Neural cell (in vitro differentiated cells): ENCODE data around the gene MRPS34. TPM values are rescaled to one million over a fixed set of nuclear protein-coding genes. Genes with fewer than 3 reads are reported as not detected.

Experiments used
- H2AFZ ChIP-seq: fragments of 200-600, 300-800 bp; sonication (generic), shearing (Covaris generic); 2 replicates; pipeline ENCODE4 v1.6.0; 2014; ENCODE audit warnings: low read depth, mild to moderate bottlenecking, antibody characterized with exemption, low read length, moderate library complexity
- H3F3A ChIP-seq: fragments of 200-600 bp; shearing (Covaris generic); 2 replicates; pipeline ENCODE4 v1.6.1; 2016; ENCODE audit warnings: mild to moderate bottlenecking, moderate library complexity, mixed read lengths, antibody characterized with exemption, low read length; ENCODE audit not compliant: insufficient read depth, poor library complexity, severe bottlenecking
- H3K27ac ChIP-seq: fragments of 200-600, 300-800 bp; sonication (generic), shearing (Covaris generic); 2 replicates; pipeline ENCODE4 v1.5.1; 2014; ENCODE audit warnings: mild to moderate bottlenecking, low read length, moderate library complexity
- H3K27me3 ChIP-seq: fragments of 300-800, 200-600 bp; sonication (generic), shearing (Covaris generic); 2 replicates; pipeline ENCODE4 v1.6.0; 2014; ENCODE audit warnings: mild to moderate bottlenecking, low read depth, low read length, moderate library complexity; ENCODE audit not compliant: insufficient read depth
- H3K36me3 ChIP-seq: fragments of 300-800, 200-600 bp; sonication (generic), shearing (Covaris generic); 2 replicates; pipeline ENCODE4 v1.5.1; 2014; ENCODE audit warnings: mild to moderate bottlenecking, antibody characterized with exemption, low read length, moderate library complexity; ENCODE audit not compliant: insufficient read depth
- H3K4me2 ChIP-seq: fragments of 300-800, 200-600 bp; sonication (generic), shearing (Covaris generic); 2 replicates; pipeline ENCODE4 v1.6.0; 2014; ENCODE audit warnings: mild to moderate bottlenecking, low read length
- H3K4me3 ChIP-seq: fragments of 300-800, 200-600 bp; sonication (generic), shearing (Covaris generic); 2 replicates; pipeline ENCODE4 v1.5.1; 2014; ENCODE audit warnings: mild to moderate bottlenecking, low read length, moderate library complexity
- H3K79me2 ChIP-seq: fragments of 200-600 bp; shearing (Covaris generic); replicated peaks from 2 replicates; pipeline ENCODE4 v1.6.0; 2014; ENCODE audit warnings: mild to moderate bottlenecking, low read length, moderate library complexity; ENCODE audit not compliant: insufficient read depth
- H3K9ac ChIP-seq: fragments of 300-800, 200-600 bp; sonication (generic), shearing (Covaris generic); 2 replicates; pipeline ENCODE4 v1.6.1; 2016; ENCODE audit warnings: mild to moderate bottlenecking, low read length, mixed read lengths
- H3K9me2 ChIP-seq: fragments of 200-600 bp; shearing (Covaris generic); 2 replicates; pipeline ENCODE4 v1.6.1; 2016; ENCODE audit warnings: mild to moderate bottlenecking, low read length, mixed read lengths; ENCODE audit not compliant: insufficient read depth
- H3K9me3 ChIP-seq: fragments of 200-600, 300-800 bp; sonication (generic), shearing (Covaris generic); 2 replicates; pipeline ENCODE4 v1.6.1; 2016; ENCODE audit warnings: mild to moderate bottlenecking, mixed run types, low read length, moderate library complexity, mixed read lengths
- H4K20me1 ChIP-seq: fragments of 200-600 bp; shearing (Covaris generic); 2 replicates; pipeline ENCODE4 v1.6.1; 2016; ENCODE audit warnings: mild to moderate bottlenecking, mixed run types; ENCODE audit not compliant: insufficient read depth
- EP300 ChIP-seq: fragments of 450-650 bp; conservative IDR thresholded peaks from 2 replicates; pipeline ENCODE4 v1.6.1; 2014; ENCODE audit warnings: antibody characterized with exemption, mild to moderate bottlenecking, moderate library complexity; ENCODE audit not compliant: poor library complexity, severe bottlenecking
- EZH2 ChIP-seq: fragments of 200-600, 300-800 bp; shearing (Covaris generic), sonication (generic); IDR thresholded peaks from 2 replicates; pipeline ENCODE4 v1.6.1; 2014; ENCODE audit warnings: antibody characterized with exemption, low read length, borderline replicate concordance, mild to moderate bottlenecking; ENCODE audit not compliant: insufficient read depth, poor library complexity, severe bottlenecking
- MXI1 ChIP-seq: fragments of 450-650 bp; conservative IDR thresholded peaks from 2 replicates; pipeline ENCODE4 v1.6.1; 2014; ENCODE audit warnings: antibody characterized with exemption, mild to moderate bottlenecking; ENCODE audit not compliant: poor library complexity, severe bottlenecking
- POLR2AphosphoS5 ChIP-seq: IDR thresholded peaks from 2 replicates; pipeline ENCODE4 v1.6.1; 2012
- RAD21 ChIP-seq: fragments of 450-650 bp; conservative IDR thresholded peaks from 2 replicates; pipeline ENCODE4 v1.6.1; 2014; ENCODE audit warnings: antibody characterized with exemption, mild to moderate bottlenecking, moderate library complexity
- SMC3 ChIP-seq: fragments of 450-650 bp; conservative IDR thresholded peaks from 2 replicates; pipeline ENCODE4 v1.6.1; 2014; ENCODE audit warnings: antibody characterized with exemption, mild to moderate bottlenecking, moderate library complexity; ENCODE audit not compliant: poor library complexity
- TAF1 ChIP-seq: IDR thresholded peaks from 2 replicates; pipeline ENCODE4 v1.6.1; 2012; ENCODE audit warnings: low read depth
- polyA plus RNA-seq: library from polyadenylated mRNA; depleted of rRNA; stranded (reverse); fragments of >200 nt; gene quantifications from 2 replicates; pipeline ENCODE4 v1.2.3, GENCODE V29; 2014
- TF ChIP-seq, protein P1 (sequence below): fragments of 450-650 bp; IDR thresholded peaks from 2 replicates; pipeline ENCODE4 v1.5.1; 2014; ENCODE audit warnings: antibody characterized with exemption, mild to moderate bottlenecking, moderate library complexity; ENCODE audit not compliant: poor library complexity, severe bottlenecking
- TF ChIP-seq, protein P2 (sequence below): IDR thresholded peaks from 2 replicates; pipeline ENCODE4 v1.6.1; 2012; ENCODE audit warnings: borderline replicate concordance

The MRPS34 gene
- polyA plus RNA-seq, 1 donor from 2014 or later = 113 TPM

DNA sequence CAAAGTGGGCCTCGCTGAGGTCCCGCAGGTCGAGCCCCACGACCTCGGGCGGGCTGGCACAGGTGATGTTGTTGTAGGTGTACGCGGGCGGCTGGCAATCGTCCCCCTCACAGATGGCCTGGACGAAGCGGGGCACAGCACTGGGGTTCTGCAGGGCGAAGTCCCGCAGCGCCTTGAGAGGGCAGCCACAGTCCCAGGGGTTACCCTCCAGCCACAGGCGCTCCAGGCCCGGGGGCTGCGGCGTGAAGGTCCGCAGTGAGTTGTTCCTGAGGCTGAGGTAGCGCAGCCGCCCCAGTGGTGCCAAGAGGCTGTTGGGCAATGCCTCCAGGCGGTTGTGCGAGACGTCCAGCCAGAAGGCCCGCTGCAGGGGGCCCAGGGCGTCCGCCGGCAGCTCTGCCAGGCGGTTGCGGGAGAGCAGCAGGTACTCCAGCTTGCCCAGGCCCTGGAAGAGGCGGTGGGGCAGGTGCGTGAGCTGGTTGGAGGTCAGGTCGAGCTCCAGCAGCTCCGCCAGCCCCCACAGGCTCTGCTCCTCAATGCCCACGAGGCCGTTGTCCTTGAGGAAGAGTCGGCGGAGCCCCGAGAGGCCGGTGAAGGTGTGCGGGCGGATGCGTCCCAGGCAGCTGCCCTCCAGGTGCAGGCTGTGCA is 17.8 kb upstream of the MRPS34 start:
- Histone ChIP-seq H3K27ac (no peak overlapping the region), H2AFZ (no peak overlapping the region), H3K4me3 (no peak overlapping the region), H3F3A (no peaks in the 10 kb centered on the region), H3K9me3 (no peaks in the 10 kb centered on the region), H3K27me3 (no peaks in the 10 kb centered on the region), H4K20me1 (no peaks in the 10 kb centered on the region), H3K9ac (no peak overlapping the region), H3K4me2 (no peak overlapping the region), H3K36me3 (no peaks in the 10 kb centered on the region), H3K79me2 (no peaks in the 10 kb centered on the region), H3K9me2 (no peaks in the 10 kb centered on the region)
- TF ChIP-seq MXI1 (no peak), EP300 (no peak), EZH2 (no peak)

DNA sequence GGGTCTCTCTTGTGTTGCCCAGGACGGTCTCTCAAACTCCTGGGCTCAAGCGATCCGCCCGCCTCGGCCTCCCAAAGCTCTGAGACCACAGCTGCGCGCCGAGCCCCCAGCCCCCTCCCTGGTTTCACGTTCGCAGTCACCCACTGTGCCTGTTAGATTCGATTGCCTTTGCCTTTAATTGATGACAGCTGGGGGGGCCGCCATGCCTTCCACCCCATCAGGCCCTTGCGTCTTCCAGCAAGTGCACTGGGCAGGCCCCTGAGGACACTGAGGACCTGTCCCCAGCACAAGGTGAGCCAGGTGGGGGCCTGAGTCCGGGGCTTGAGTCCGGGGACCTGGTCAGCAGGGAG is 17.3 kb upstream of the MRPS34 start:
- peaks cover under 1% of the 10 kb centered on the region for H3K79me2 ChIP-seq
- H3K27ac ChIP-seq = no peak overlapping the region
- no peak overlapping the region for H3K4me3 ChIP-seq
- no peaks in the 10 kb centered on the region for H4K20me1 ChIP-seq
- no peak overlapping the region for H3K9ac ChIP-seq
- no peaks in the 10 kb centered on the region for H3K36me3 ChIP-seq
- H3K9me3 ChIP-seq = no peaks in the 10 kb centered on the region
- no peak overlapping the region for H2AFZ ChIP-seq
- H3F3A ChIP-seq = no peaks in the 10 kb centered on the region
- H3K27me3 ChIP-seq = no peaks in the 10 kb centered on the region
- H3K9me2 ChIP-seq = no peaks in the 10 kb centered on the region
- TF ChIP-seq, protein P1, sequence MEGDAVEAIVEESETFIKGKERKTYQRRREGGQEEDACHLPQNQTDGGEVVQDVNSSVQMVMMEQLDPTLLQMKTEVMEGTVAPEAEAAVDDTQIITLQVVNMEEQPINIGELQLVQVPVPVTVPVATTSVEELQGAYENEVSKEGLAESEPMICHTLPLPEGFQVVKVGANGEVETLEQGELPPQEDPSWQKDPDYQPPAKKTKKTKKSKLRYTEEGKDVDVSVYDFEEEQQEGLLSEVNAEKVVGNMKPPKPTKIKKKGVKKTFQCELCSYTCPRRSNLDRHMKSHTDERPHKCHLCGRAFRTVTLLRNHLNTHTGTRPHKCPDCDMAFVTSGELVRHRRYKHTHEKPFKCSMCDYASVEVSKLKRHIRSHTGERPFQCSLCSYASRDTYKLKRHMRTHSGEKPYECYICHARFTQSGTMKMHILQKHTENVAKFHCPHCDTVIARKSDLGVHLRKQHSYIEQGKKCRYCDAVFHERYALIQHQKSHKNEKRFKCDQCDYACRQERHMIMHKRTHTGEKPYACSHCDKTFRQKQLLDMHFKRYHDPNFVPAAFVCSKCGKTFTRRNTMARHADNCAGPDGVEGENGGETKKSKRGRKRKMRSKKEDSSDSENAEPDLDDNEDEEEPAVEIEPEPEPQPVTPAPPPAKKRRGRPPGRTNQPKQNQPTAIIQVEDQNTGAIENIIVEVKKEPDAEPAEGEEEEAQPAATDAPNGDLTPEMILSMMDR = no peak
- TF ChIP-seq TAF1 = no peak
- TF ChIP-seq, protein P2, sequence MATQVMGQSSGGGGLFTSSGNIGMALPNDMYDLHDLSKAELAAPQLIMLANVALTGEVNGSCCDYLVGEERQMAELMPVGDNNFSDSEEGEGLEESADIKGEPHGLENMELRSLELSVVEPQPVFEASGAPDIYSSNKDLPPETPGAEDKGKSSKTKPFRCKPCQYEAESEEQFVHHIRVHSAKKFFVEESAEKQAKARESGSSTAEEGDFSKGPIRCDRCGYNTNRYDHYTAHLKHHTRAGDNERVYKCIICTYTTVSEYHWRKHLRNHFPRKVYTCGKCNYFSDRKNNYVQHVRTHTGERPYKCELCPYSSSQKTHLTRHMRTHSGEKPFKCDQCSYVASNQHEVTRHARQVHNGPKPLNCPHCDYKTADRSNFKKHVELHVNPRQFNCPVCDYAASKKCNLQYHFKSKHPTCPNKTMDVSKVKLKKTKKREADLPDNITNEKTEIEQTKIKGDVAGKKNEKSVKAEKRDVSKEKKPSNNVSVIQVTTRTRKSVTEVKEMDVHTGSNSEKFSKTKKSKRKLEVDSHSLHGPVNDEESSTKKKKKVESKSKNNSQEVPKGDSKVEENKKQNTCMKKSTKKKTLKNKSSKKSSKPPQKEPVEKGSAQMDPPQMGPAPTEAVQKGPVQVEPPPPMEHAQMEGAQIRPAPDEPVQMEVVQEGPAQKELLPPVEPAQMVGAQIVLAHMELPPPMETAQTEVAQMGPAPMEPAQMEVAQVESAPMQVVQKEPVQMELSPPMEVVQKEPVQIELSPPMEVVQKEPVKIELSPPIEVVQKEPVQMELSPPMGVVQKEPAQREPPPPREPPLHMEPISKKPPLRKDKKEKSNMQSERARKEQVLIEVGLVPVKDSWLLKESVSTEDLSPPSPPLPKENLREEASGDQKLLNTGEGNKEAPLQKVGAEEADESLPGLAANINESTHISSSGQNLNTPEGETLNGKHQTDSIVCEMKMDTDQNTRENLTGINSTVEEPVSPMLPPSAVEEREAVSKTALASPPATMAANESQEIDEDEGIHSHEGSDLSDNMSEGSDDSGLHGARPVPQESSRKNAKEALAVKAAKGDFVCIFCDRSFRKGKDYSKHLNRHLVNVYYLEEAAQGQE = no peak
- TF ChIP-seq MXI1 = no peak
- no peak for TF ChIP-seq EP300
- no peak for TF ChIP-seq RAD21
- no peak for TF ChIP-seq POLR2AphosphoS5
- no peak for TF ChIP-seq SMC3
- no peak for TF ChIP-seq EZH2
- no peak overlapping the region for H3K4me2 ChIP-seq
